NCI-H82 (cell line): Measurements from ENCODE around the gene KRTAP10-1.
"Not testable (repeated sequence)": the region's sequence is repeated elsewhere in the genome, so short reads cannot be mapped to it uniquely, and the experiment has no call there.

ENCODE experiments used
- DNase-seq: peaks from one replicate; lab custom pipeline; 2025; lab: John Stamatoyannopoulos, UW

Gene KRTAP10-1

DNA sequence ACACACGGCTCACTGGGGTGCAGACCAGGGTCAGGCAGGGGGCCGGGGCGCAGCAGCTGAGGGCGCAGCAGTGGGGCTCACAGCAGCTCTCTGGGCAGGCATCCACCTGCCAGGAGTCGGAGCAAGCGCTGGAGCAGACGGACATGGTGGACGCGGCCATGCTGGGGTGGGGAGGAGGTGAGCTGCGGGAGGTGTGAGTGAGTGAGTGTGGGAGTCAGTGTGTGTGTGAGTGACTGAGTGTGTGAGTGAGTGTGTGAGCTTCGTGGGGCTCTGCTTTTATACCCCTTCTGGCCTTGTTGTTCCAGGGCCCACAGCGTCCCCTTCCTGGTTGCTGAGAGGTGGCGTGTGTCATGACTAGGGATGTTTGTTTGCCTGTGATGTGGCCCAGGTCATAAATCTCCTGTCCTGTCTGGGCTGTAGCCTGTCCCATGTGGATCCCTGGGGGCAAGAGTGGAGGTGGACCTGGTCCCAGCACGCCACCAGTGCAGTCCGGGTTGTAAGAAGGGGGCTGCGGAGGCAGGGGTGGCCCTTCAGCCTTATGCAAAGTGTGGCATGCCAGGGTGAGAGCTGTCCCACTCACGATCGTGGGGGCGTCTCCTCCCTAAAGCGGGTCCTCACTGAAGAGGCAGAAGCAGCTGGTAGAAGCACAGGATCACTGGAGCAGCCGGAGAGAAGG is at the start of gene KRTAP10-1:
TSS of gene KRTAP10-1 (minus strand) at position 205 of the 676 bp plus-strand sequence. CDS start at position 160, 45 bp downstream.
- DNase-seq, result no peak

- no peak for DNase-seq
Observed at GRCh38 chr21:44589094-44589493, 49.1 kb upstream of the KRTAP10-1 start.

- no peak for DNase-seq
Observed at GRCh38 chr21:44585892-44586291, 45.9 kb upstream of the KRTAP10-1 start.

GRCh38 chr21:44583800-44584147 is 43.8 kb upstream of the KRTAP10-1 start:
- DNase-seq, result no peak

GRCh38 chr21:44583089-44583799 is 43.2 kb upstream of the KRTAP10-1 start:
- no peak for DNase-seq

- DNase-seq, result no peak
Observed at GRCh38 chr21:44582055-44582454, 42.1 kb upstream of the KRTAP10-1 start.

- DNase-seq, result no peak
Observed at GRCh38 chr21:44581158-44581557, 41.2 kb upstream of the KRTAP10-1 start.

GRCh38 chr21:44580231-44580821 is 40.3 kb upstream of the KRTAP10-1 start, which contains the start of gene KRTAP10-5:
KRTAP10-5 (minus strand) TSS chr21:44580604; CDS start chr21:44580578, 26 bp downstream.
- not testable (repeated sequence) for DNase-seq

DNA sequence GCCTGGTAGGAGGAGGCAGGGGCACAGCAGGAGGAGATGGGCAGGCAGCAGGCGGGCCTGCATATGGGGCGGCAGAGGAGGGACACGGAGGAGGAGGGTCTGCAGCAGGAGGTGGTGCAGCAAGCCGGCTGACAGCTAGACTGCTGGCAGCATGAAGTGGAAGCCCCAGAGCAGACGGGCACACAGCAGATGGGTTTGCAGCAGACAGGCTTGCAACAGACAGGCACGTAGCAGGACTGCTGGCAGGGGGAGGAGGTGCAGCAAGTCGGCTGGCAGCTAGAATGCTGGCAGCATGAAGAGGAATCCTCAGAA is 39.8 kb upstream of the KRTAP10-1 start:
- DNase-seq, result no peak

GRCh38 chr21:44579056-44579832 is 39.2 kb upstream of the KRTAP10-1 start:
- DNase-seq, result no peak

DNA sequence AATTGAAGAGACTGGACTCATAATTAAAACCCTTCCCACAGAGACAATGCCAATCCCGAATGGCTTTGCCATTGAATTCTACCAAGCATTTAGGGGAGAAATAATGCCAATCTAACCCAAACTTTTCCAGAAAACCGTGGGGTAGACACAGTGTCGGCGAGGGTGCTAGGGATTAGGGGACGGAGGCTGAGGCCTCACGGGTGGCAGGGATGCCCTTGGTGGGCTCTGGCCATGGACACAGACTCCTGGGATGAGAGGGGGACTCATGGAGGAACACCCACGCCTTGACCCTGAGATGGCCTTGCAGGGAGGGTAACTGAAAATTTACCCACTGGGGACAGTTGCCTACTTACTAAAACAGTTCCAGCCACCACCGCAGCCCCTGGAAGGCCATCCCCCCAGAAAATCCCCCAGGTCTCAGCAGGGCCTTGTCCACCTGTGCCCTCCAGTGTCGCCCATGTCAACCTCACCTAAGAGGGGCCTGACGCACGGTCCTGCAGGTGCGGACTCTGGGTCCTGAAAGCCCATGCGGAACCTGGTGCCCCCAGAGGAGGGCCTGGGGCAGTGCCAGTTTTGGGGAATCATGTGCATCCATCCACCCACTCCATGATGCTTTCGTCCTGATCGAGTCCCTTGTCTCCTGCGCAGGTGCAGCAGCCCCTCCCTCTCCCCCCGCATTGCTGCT is 38.5 kb upstream of the KRTAP10-1 start:
- DNase-seq, result no peak

DNA sequence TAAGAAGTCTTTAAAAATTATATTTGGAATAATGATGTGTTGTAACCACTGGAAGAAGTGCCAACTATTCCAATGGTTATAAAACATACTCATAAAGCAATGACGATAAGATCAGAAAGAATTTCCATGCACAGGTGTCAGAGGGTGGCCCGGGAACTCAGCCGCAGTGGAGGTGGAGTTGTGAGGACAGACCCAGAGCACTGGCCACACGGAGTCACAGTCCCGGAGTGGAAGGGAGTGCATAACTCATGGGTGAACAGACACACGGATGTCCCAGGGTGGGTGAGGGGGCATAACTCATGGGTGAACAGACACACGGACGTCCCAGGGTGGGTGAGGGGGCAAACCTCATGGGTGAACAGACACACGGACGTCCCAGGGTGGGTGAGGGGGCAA is 36.0 kb upstream of the KRTAP10-1 start:
- no peak for DNase-seq

DNA sequence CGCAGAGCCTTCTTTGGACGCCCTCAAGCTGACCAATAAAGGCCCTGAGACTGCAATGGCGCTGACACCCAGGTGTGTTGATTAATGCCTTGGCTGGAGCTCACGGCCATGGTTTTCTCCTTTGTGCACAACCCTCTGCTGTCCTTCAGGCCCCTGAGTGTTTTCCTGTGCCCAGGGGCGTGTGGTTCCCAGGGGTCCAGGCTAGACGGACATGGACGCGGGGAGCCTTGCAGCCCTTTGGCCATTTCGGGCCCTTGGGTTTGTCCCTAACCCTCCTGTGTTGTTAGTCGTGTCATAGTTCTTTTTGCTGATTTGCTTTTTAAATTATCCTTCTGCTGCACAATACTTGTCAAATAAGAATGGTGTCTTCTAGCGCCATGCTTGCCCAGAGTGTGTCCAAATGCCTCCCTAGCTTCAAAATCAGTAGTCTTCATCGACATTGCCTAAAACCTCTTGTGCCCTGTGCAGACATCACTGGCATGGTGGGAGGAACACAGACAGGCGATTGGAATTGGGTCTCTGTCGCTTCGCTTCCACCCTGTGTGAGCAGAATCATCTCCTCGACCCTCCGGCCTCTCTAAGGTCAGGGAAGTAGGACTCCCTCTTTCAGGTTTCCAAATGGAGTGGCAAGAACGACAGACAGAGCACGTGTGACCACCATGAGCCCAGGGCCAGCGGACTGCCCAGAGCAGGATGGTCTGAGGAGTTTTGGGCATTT is 35.5 kb upstream of the KRTAP10-1 start:
- DNase-seq, result no peak

GRCh38 chr21:44574457-44575306 is 34.7 kb upstream of the KRTAP10-1 start:
- no peak for DNase-seq

DNA sequence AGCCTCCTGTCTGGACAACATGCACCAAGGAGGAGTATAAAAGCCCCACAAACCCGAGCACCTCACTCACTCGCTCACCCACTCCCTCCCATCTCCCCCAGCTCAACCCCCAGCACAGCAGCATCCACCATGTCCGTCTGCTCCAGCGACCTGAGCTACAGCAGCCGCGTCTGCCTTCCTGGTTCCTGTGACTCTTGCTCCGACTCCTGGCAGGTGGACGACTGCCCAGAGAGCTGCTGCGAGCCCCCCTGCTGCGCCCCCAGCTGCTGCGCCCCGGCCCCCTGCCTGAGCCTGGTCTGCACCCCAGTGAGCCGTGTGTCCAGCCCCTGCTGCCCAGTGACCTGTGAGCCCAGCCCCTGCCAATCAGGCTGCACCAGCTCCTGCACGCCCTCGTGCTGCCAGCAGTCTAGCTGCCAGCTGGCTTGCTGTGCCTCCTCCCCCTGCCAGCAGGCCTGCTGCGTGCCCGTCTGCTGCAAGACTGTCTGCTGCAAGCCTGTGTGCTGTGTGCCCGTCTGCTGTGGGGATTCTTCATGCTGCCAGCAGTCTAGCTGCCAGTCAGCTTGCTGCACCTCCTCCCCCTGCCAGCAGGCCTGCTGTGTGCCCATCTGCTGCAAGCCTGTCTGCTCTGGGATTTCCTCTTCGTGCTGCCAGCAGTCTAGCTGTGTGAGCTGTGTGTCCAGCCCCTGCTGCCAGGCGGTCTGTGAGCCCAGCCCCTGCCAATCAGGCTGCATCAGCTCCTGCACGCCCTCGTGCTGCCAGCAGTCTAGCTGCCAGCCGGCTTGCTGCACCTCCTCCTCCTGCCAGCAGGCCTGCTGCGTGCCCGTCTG is 33.8 kb upstream of the KRTAP10-1 start, which contains the start of gene KRTAP10-4:
TSS of gene KRTAP10-4 (plus strand) at position 100 of the 827 bp plus-strand sequence. CDS start at position 130, 30 bp downstream.
- not testable (repeated sequence) for DNase-seq

- DNase-seq, result no peak
Observed at GRCh38 chr21:44572959-44573583, 33.1 kb upstream of the KRTAP10-1 start.

DNA sequence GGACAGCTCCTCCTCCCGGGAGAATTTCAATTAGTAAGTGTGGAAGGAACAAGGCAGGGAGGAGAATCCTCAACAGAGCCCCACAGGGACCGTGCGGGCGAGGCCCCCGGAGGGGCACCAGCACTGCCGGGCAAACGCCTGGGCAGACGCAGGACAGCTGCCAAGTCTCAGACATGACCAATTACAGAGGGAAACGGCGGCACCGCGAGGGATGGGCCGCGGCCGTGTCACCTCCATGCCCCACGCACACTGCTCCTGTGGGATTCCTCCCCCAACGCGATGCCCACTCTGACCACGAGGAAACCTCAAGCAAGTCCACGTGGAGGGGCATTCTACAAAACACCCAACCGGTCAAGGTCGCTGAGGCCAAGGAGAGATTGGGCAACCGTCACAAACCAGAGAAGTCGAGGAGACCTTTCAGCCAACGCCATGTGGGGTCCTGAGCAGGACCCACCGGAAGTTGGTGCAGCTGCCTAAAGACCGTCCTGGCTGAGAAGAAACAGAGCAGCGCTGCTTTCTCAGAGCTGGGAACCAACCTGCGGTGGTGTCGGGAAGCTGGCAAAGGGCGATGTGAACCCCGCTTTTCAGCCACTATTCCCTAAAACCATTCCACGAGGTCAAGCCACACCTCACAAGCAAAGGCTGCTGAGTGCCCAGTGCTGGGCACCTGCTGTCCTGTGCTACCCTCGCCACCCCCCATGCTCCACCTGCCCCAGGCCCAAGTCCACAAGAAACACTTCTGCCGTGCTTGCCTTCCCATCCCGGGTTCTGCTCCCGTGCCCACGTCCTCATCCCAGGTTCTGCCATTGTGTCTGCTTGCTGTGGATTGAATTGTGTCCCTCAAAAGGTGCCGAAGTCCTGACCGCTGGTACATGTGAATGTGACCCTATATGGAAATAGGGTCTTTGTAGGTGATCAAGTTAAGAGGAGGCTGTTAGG is 32.1 kb upstream of the KRTAP10-1 start:
- no peak for DNase-seq

DNA sequence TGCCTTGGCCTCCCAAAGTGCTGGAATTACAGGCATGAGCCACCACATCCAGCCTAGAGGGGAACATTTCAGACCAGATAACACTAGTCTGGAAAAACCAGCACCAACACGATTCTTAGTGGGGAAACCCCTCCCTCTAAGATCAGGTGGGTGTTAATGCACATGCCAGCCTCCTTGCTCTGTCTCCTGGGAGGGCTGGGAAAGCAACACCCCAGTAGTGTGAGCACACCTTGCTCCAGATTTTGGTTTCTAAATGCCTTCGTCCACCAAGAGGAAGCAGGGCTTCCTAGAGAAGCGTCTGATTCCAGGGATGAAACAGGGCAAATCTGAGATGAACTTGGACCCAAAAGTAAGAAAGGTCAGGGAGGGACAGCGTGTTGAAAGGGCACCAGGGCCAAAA is 31.3 kb upstream of the KRTAP10-1 start:
- no peak for DNase-seq
